Measurements from ENCODE around the gene ESYT2.

The ESYT2 gene

DNA sequence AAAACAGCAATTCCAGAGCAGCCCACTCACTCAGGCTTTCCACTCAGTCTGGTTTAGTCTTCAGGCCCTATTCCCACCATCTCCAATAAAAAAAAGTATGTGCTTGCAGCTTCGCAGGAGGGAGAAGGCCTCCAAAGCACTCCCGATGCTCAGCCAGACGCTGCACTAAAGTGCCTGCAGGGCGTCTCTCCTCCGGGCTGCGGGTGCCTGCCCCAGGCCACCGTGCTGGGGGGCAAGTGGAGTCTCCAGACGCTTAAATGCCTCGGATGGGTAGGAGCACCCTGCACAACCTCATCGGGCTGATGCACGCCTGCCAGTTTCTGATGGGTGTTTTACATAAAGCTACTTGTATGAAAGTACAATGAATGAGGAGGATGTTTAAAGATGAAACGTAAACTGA lies 93.4 kb downstream of the ESYT2 start:
- TF ChIP-seq, protein P1, sequence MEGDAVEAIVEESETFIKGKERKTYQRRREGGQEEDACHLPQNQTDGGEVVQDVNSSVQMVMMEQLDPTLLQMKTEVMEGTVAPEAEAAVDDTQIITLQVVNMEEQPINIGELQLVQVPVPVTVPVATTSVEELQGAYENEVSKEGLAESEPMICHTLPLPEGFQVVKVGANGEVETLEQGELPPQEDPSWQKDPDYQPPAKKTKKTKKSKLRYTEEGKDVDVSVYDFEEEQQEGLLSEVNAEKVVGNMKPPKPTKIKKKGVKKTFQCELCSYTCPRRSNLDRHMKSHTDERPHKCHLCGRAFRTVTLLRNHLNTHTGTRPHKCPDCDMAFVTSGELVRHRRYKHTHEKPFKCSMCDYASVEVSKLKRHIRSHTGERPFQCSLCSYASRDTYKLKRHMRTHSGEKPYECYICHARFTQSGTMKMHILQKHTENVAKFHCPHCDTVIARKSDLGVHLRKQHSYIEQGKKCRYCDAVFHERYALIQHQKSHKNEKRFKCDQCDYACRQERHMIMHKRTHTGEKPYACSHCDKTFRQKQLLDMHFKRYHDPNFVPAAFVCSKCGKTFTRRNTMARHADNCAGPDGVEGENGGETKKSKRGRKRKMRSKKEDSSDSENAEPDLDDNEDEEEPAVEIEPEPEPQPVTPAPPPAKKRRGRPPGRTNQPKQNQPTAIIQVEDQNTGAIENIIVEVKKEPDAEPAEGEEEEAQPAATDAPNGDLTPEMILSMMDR (IDR thresholded peaks at IDR 0.05): no peak
- H3K4me1 ChIP-seq (ENCODE audit: control insufficient read depth in 1 of 2, insufficient read depth in 1 of 2, low read depth in 1 of 2, low read length in 1 of 2): peaks cover 17 to 28% of the 10 kb centered on the region in 2 experiments
- H3K27ac ChIP-seq: no peak overlapping the region
- no peaks in the 10 kb centered on the region for H3K27me3 ChIP-seq
- peaks cover 30% of the 10 kb centered on the region for H3K36me3 ChIP-seq
- no peak overlapping the region for H3K4me3 ChIP-seq (ENCODE audit: low read depth in 1 of 2, low read length in 1 of 2)
- H3K9me3 ChIP-seq: no peaks in the 10 kb centered on the region

DNA sequence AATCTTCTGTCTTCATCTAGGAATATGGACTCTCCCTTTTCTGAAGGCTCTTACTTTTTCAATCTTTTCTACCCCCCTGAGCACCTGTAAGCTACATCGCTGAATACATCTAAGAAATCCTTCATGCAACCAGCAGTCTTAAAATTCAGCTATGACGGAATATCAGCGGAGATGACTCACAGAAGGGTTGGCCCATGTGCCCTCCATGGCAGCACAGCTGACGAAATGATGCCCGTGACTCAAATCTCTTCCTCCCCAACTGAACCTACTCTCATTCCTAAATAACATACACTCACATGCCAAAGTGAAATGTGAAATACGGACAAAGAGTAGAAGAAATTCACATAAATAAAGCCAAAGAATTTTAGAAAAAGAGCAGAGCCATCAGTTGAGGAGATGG lies 94.4 kb downstream of the ESYT2 start:
- H3K36me3 ChIP-seq: peaks cover 27% of the 10 kb centered on the region
- no peaks in the 10 kb centered on the region for H3K9me3 ChIP-seq
- peaks cover 16 to 26% of the 10 kb centered on the region in 2 experiments for H3K4me1 ChIP-seq (ENCODE audit: control insufficient read depth in 1 of 2, insufficient read depth in 1 of 2, low read depth in 1 of 2, low read length in 1 of 2)
- H3K27me3 ChIP-seq: no peaks in the 10 kb centered on the region
- TF ChIP-seq, protein P1 (IDR thresholded peaks at IDR 0.05): no peak
- H3K4me3 ChIP-seq (ENCODE audit: low read depth in 1 of 2, low read length in 1 of 2): no peak overlapping the region
- no peak overlapping the region for H3K27ac ChIP-seq

DNA sequence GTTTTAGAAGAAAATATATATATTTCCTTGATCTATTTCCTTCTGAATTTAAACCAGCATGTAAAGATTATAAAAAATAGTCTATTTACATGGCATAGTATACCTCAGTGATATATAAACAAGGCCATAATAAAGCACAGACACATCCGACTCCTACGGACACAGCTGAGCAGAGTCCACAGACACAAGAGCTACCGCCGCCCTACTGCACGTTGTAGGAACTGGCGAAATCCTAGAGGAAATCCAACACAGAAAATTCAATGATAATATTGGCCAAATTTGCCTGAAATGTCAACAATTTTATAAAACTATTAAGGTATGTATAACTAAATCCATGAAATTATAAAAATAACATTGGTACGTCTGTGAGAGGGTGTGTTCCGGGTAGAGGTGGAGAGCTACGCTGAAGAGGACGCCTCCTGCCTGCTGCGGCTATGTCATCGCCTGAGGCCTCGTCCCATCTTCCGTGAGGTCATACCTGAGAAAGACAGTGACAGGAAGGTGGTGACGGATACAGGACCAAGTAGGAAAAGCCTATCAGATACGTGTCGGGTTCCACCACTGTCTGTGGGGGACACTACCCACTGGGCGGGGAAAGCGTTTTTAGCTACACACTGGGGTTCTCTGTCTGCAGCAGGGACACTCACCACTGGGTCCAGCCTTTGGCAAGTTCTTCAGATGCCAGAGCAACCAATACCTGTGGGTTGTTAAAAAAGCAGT lies 95.4 kb downstream of the ESYT2 start:
- peaks cover 12 to 18% of the 10 kb centered on the region in 2 experiments for H3K4me1 ChIP-seq (ENCODE audit: control insufficient read depth in 1 of 2, insufficient read depth in 1 of 2, low read depth in 1 of 2, low read length in 1 of 2)
- no peak overlapping the region for H3K4me3 ChIP-seq (ENCODE audit: low read depth in 1 of 2, low read length in 1 of 2)
- H3K9me3 ChIP-seq: no peaks in the 10 kb centered on the region
- peaks cover 27% of the 10 kb centered on the region for H3K36me3 ChIP-seq
- TF ChIP-seq, protein P1 (IDR thresholded peaks at IDR 0.05): no peak
- H3K27me3 ChIP-seq: no peaks in the 10 kb centered on the region
- no peak overlapping the region for H3K27ac ChIP-seq

DNA sequence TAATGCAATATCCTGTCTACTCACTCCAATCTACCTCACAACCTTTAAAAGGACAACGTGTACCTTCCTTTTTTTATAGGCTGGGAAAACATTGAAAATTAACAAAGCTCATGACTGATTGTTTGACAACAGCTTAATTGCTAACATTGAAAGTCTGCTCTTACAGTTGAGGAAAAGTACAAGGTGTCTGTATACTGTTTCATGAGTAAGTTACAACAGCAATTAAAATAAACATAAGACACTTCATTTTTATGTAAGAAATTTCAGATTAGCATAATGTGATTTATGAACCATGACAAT lies 96.1 kb downstream of the ESYT2 start:
- Histone ChIP-seq H3K4me3 (ENCODE audit: low read depth in 1 of 2, low read length in 1 of 2) (no peak overlapping the region), H3K27ac (no peak overlapping the region), H3K9me3 (no peaks in the 10 kb centered on the region), H3K36me3 (peaks cover 27% of the 10 kb centered on the region), H3K27me3 (no peaks in the 10 kb centered on the region), H3K4me1 (ENCODE audit: control insufficient read depth in 1 of 2, insufficient read depth in 1 of 2, low read depth in 1 of 2, low read length in 1 of 2) (peaks cover 9 to 11% of the 10 kb centered on the region in 2 experiments)
- TF ChIP-seq, protein P1 (IDR thresholded peaks at IDR 0.05): no peak

DNA sequence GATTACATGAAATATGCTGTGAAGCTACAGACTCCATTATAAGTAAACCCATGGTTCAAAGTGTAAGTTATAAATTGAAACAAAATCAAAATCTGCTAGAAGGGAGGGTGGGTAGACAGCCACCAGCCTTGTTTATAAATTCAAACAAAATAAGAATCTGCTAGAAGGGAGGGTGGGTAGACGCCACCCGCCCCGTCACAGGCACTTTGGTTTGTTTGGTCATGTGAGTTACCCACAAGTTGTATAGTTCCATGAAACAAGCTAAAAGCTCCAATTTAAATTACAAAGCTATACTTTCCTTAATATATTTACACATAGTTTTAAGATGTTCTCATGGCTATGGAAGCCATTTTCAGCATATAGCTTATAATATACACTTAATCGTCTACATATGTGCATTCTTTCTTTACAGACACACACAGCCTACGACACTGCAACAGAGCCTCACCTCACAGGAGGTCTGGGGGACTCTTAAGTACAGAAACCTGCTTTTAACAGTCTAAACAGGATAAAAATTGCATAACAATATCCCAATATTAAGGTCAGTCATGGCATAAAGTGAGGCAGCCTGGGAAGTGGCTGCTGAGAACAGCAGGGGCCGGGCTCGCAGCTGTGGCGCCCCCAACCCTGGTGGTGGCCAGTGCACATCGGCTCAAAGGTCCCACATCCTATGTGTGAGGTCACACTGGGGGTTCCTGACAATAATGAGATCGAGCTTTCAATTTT lies 96.7 kb downstream of the ESYT2 start:
- Histone ChIP-seq H3K4me3 (ENCODE audit: low read depth in 1 of 2, low read length in 1 of 2) (no peak overlapping the region), H3K9me3 (no peaks in the 10 kb centered on the region), H3K27me3 (no peaks in the 10 kb centered on the region), H3K4me1 (ENCODE audit: control insufficient read depth in 1 of 2, insufficient read depth in 1 of 2, low read depth in 1 of 2, low read length in 1 of 2) (peaks cover 8 to 9% of the 10 kb centered on the region in 2 experiments), H3K27ac (no peak overlapping the region), H3K36me3 (peaks cover 27% of the 10 kb centered on the region)
- TF ChIP-seq, protein P1 (IDR thresholded peaks at IDR 0.05): no peak

Data from neutrophil (primary cell).